ENCODE data around the gene TEX48.

GRCh38 chr9:114633438-114634089 is 48.4 kb downstream of the TEX48 start:
- no peak for TF ChIP-seq TCF12 (IDR thresholded peaks at IDR 0.05; ENCODE audit: low read depth, low read length)
- TF ChIP-seq, protein P1, sequence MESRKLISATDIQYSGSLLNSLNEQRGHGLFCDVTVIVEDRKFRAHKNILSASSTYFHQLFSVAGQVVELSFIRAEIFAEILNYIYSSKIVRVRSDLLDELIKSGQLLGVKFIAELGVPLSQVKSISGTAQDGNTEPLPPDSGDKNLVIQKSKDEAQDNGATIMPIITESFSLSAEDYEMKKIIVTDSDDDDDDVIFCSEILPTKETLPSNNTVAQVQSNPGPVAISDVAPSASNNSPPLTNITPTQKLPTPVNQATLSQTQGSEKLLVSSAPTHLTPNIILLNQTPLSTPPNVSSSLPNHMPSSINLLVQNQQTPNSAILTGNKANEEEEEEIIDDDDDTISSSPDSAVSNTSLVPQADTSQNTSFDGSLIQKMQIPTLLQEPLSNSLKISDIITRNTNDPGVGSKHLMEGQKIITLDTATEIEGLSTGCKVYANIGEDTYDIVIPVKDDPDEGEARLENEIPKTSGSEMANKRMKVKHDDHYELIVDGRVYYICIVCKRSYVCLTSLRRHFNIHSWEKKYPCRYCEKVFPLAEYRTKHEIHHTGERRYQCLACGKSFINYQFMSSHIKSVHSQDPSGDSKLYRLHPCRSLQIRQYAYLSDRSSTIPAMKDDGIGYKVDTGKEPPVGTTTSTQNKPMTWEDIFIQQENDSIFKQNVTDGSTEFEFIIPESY (IDR thresholded peaks at IDR 0.05) = no peak
